Measurements from ENCODE around the gene WWOX. TPM values are rescaled to one million over a fixed set of nuclear protein-coding genes. Genes with fewer than 3 reads are reported as not detected.

WWOX gene
- total RNA-seq, 2 donors from 2014 or later: 30.0 to 35.4 TPM

GRCh38 chr16:78942625-78943245 is 843.3 kb downstream of the WWOX start:
- Mint-ChIP-seq H3K27me3 (ENCODE audit: insufficient read depth) (no peaks in the 10 kb centered on the region), H3K4me1 (peaks cover 5% of the 10 kb centered on the region), H3K36me3 (ENCODE audit: low read depth) (no peaks in the 10 kb centered on the region), H3K9me3 (no peaks in the 10 kb centered on the region), H3K27ac (no peak overlapping the region), H3K4me3 (no peak overlapping the region)
- no peaks in the 10 kb centered on the region for H3K36me3 ChIP-seq (ENCODE audit: control insufficient read depth, insufficient read depth, low read length)
- 89 to 93% methylated on average over 7 to 8 of the region's 8 CpGs for WGBS, 2 experiments (ENCODE audit: insufficient coverage in 1 of 2, insufficient read length in 1 of 2)
- H3K9ac ChIP-seq (ENCODE audit: extremely low read depth, low read length, poor library complexity, severe bottlenecking): no peak overlapping the region
- peaks cover 6% of the 10 kb centered on the region for H3K4me1 ChIP-seq (ENCODE audit: control insufficient read depth, insufficient read depth, low read length)
- no peak for DNase-seq
- TF ChIP-seq CTCF (conservative IDR thresholded peaks at IDR 0.05): no peak
- H3K4me3 ChIP-seq (ENCODE audit: low read length): no peak overlapping the region
- no peaks in the 10 kb centered on the region for H3K27me3 ChIP-seq (ENCODE audit: control insufficient read depth, insufficient read depth, low read length, poor library complexity, severe bottlenecking)
- no peak overlapping the region for H3K27ac ChIP-seq (ENCODE audit: low read depth, low read length)
- H3K9me3 ChIP-seq (ENCODE audit: control insufficient read depth, low read length): no peaks in the 10 kb centered on the region

GRCh38 chr16:78945336-78945735 is 845.9 kb downstream of the WWOX start:
- Histone ChIP-seq H3K27ac (ENCODE audit: low read depth, low read length) (no peak overlapping the region), H3K9ac (ENCODE audit: extremely low read depth, low read length, poor library complexity, severe bottlenecking) (no peak overlapping the region), H3K27me3 (ENCODE audit: control insufficient read depth, insufficient read depth, low read length, poor library complexity, severe bottlenecking) (no peaks in the 10 kb centered on the region), H3K36me3 (ENCODE audit: control insufficient read depth, insufficient read depth, low read length) (no peaks in the 10 kb centered on the region), H3K4me3 (ENCODE audit: low read length) (no peak overlapping the region), H3K4me1 (ENCODE audit: control insufficient read depth, insufficient read depth, low read length) (peaks cover 6% of the 10 kb centered on the region), H3K9me3 (ENCODE audit: control insufficient read depth, low read length) (no peaks in the 10 kb centered on the region)
- WGBS, 2 experiments (ENCODE audit: insufficient coverage in 1 of 2, insufficient read length in 1 of 2): 93% methylated on average over 1 of the region's 2 CpGs; no CpG with 5 or more reads in 1 of the 2 experiments
- Mint-ChIP-seq H3K4me3 (no peak overlapping the region), H3K27ac (no peak overlapping the region), H3K9me3 (peaks cover 3% of the 10 kb centered on the region), H3K4me1 (peaks cover 5% of the 10 kb centered on the region), H3K36me3 (ENCODE audit: low read depth) (no peaks in the 10 kb centered on the region), H3K27me3 (ENCODE audit: insufficient read depth) (no peaks in the 10 kb centered on the region)
- TF ChIP-seq CTCF (conservative IDR thresholded peaks at IDR 0.05): no peak
- DNase-seq: no peak

GRCh38 chr16:78946556-78946955 is 847.1 kb downstream of the WWOX start:
- Mint-ChIP-seq H3K4me1 (peaks cover 5% of the 10 kb centered on the region), H3K36me3 (ENCODE audit: low read depth) (no peaks in the 10 kb centered on the region), H3K27me3 (ENCODE audit: insufficient read depth) (no peaks in the 10 kb centered on the region), H3K27ac (no peak overlapping the region), H3K4me3 (no peak overlapping the region), H3K9me3 (peaks cover 3% of the 10 kb centered on the region)
- WGBS, 2 experiments (ENCODE audit: insufficient coverage in 1 of 2, insufficient read length in 1 of 2): 95 to 96% methylated on average over 9 to 11 of the region's 11 CpGs
- H3K27me3 ChIP-seq (ENCODE audit: control insufficient read depth, insufficient read depth, low read length, poor library complexity, severe bottlenecking): no peaks in the 10 kb centered on the region
- no peaks in the 10 kb centered on the region for H3K9me3 ChIP-seq (ENCODE audit: control insufficient read depth, low read length)
- no peak for DNase-seq
- no peak for TF ChIP-seq CTCF (conservative IDR thresholded peaks at IDR 0.05)
- H3K4me3 ChIP-seq (ENCODE audit: low read length): no peak overlapping the region
- no peaks in the 10 kb centered on the region for H3K36me3 ChIP-seq (ENCODE audit: control insufficient read depth, insufficient read depth, low read length)
- no peak overlapping the region for H3K9ac ChIP-seq (ENCODE audit: extremely low read depth, low read length, poor library complexity, severe bottlenecking)
- H3K27ac ChIP-seq (ENCODE audit: low read depth, low read length): no peak overlapping the region
- H3K4me1 ChIP-seq (ENCODE audit: control insufficient read depth, insufficient read depth, low read length): peaks cover 6% of the 10 kb centered on the region

Data from endodermal cell (in vitro differentiated cells).